K562 (cell line): ENCODE data around the gene DUSP10. TPM values are rescaled to one million over a fixed set of nuclear protein-coding genes. Genes with fewer than 3 reads are reported as not detected.
A peak's percentile ranks its signal among the peaks of the same experiment; 100 is the strongest.

Experiments
- CREB3 ChIP-seq: fragments of 450-650 bp; conservative IDR thresholded peaks from 2 replicates; pipeline ENCODE4 v1.6.1; 2016; ENCODE audit warnings: missing genetic modification characterization, low read depth, mild to moderate bottlenecking, missing compliant biosample characterization, moderate library complexity
- DDX20 ChIP-seq: fragments of 450-650 bp; IDR thresholded peaks from 2 replicates; pipeline ENCODE4 v1.6.1; 2016; ENCODE audit warnings: missing genetic modification characterization, low read depth, mild to moderate bottlenecking, missing compliant biosample characterization, moderate library complexity
- ETS2 ChIP-seq: IDR thresholded peaks from 2 replicates; pipeline ENCODE4 v1.6.1; 2016; ENCODE audit warnings: borderline replicate concordance, missing genetic modification characterization, mild to moderate bottlenecking, moderate library complexity, missing compliant biosample characterization; ENCODE audit not compliant: poor library complexity, severe bottlenecking
- GTF3C2 ChIP-seq: IDR thresholded peaks from 3 replicates; pipeline ENCODE4 v1.6.1; 2011; ENCODE audit warnings: borderline replicate concordance, mild to moderate bottlenecking, moderate library complexity; ENCODE audit not compliant: insufficient read length; ENCODE audit errors: extremely low read depth
- IFI16 ChIP-seq: fragments of 250-450 bp; sonication (Bioruptor Pico); IDR thresholded peaks from 2 replicates; pipeline ENCODE4 v2.1.2; 2022; ENCODE audit warnings: mild to moderate bottlenecking, inconsistent platforms
- RAD51 ChIP-seq: fragments of 450-650 bp; IDR thresholded peaks from 2 replicates; pipeline ENCODE4 v1.7.1; 2016; ENCODE audit warnings: low read depth, mild to moderate bottlenecking, borderline replicate concordance
- RFX1 ChIP-seq: fragments of 450-650 bp; IDR thresholded peaks from 2 replicates; pipeline ENCODE4 v1.6.1; 2016; ENCODE audit warnings: mild to moderate bottlenecking, moderate library complexity
- SAFB2 ChIP-seq: fragments of 200-400 bp; formaldehyde crosslinking; IDR thresholded peaks from 2 replicates; pipeline ENCODE4 v1.6.1; 2018; ENCODE audit warnings: borderline replicate concordance, low read length, low read depth, moderate library complexity; ENCODE audit not compliant: severe bottlenecking
- SMAD4 ChIP-seq: fragments of 250-450 bp; sonication (Bioruptor Pico); conservative IDR thresholded peaks from 2 replicates; pipeline ENCODE4 v1.8.0; 2021; ENCODE audit warnings: inconsistent platforms, mild to moderate bottlenecking, moderate library complexity
- ZNF239 ChIP-seq: fragments of 250-450 bp; sonication (Bioruptor Pico); IDR thresholded peaks from 2 replicates; pipeline ENCODE4 v1.4.0; 2020; ENCODE audit warnings: mild to moderate bottlenecking
- ZNF695 ChIP-seq: fragments of 450-650 bp; formaldehyde crosslinking; IDR thresholded peaks from 2 replicates; pipeline ENCODE4 v1.4.0; 2020; ENCODE audit warnings: mild to moderate bottlenecking, moderate library complexity
- polyA plus RNA-seq, 8 experiments: library from polyadenylated mRNA; depleted of rRNA in 4 of 8; stranded (reverse) in 5 of 8; unstranded in 3 of 8; fragments of >200 nt; fragmentation: Nextera tagmentation in 2 of 8; fragmentation: Illumina TruSeq in 1 of 8; extraction: Ambion mirVana in 2 of 8; extraction: Trizol in 1 of 8; gene quantifications; 2 replicates each; pipeline versions ENCODE4 v1.2.1 to v1.2.3, GENCODE V29; 2011 to 2014; ENCODE audit warnings: inconsistent platforms in 1 of 8, missing spikeins in 1 of 8
- total RNA-seq, 7 experiments: library from RNA; depleted of rRNA in 6 of 7; stranded (reverse); fragments of >200 nt in 6 of 7; fragmentation: Illumina TruSeq in 2 of 7; extraction: Trizol in 2 of 7; gene quantifications; 2 replicates each; pipeline versions ENCODE4 v1.2.1 to v1.2.3, GENCODE V29; 2011 to 2021; ENCODE audit warnings: low replicate concordance in 1 of 7
- TF ChIP-seq, protein P1 (sequence below): fragments of 450-650 bp; IDR thresholded peaks from 2 replicates; pipeline ENCODE4 v1.6.1; 2016
- TF ChIP-seq, protein P2 (sequence below): fragments of 450-650 bp; IDR thresholded peaks from 2 replicates; pipeline ENCODE4 v1.6.1; 2018; ENCODE audit not compliant: partially characterized antibody
- TF ChIP-seq, protein P3 (sequence below): fragments of 250-450 bp; sonication (Bioruptor Pico); IDR thresholded peaks from 2 replicates; pipeline ENCODE4 v1.4.0; 2020; ENCODE audit warnings: mild to moderate bottlenecking

Gene DUSP10
- total and polyA plus RNA-seq, 9 of the 15 experiments (the other 6 are each of a cell fraction or from before 2014, with no cell fraction given), result 1.7 to 8.3 (median 6.1) TPM

DNA sequence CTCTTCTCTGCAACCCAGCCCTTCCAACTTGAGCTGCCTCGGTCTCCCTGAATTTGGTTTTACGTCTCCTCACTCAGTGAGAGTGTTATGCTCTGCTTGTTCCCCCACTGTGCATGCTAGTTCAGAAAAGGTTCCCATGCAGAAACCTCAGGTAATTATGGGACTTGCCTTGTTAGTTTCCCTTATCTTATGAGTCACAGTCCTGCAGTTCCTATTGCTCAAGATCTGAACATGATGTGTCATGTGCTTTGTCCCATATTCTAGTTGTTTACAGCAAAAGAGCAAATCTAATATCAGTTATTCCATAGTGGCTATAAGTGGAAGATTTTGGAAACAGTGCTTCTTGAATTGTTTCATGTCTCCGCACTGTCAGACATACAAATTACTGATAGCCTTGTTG, 74.4 kb downstream of the DUSP10 start (continued):
- peak; percentile 67 for TF ChIP-seq SMAD4 (CRISPR knock-in tag)
- no peak for TF ChIP-seq RAD51
- TF ChIP-seq GTF3C2, result no peak
- TF ChIP-seq ZNF239, result peak; percentile 56
- TF ChIP-seq, protein P1, sequence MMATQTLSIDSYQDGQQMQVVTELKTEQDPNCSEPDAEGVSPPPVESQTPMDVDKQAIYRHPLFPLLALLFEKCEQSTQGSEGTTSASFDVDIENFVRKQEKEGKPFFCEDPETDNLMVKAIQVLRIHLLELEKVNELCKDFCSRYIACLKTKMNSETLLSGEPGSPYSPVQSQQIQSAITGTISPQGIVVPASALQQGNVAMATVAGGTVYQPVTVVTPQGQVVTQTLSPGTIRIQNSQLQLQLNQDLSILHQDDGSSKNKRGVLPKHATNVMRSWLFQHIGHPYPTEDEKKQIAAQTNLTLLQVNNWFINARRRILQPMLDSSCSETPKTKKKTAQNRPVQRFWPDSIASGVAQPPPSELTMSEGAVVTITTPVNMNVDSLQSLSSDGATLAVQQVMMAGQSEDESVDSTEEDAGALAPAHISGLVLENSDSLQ, result no peak
- no peak for TF ChIP-seq ZNF695
- no peak for TF ChIP-seq ETS2
- no peak for TF ChIP-seq SAFB2
- TF ChIP-seq CREB3 (tag), result no peak
- TF ChIP-seq, protein P2, sequence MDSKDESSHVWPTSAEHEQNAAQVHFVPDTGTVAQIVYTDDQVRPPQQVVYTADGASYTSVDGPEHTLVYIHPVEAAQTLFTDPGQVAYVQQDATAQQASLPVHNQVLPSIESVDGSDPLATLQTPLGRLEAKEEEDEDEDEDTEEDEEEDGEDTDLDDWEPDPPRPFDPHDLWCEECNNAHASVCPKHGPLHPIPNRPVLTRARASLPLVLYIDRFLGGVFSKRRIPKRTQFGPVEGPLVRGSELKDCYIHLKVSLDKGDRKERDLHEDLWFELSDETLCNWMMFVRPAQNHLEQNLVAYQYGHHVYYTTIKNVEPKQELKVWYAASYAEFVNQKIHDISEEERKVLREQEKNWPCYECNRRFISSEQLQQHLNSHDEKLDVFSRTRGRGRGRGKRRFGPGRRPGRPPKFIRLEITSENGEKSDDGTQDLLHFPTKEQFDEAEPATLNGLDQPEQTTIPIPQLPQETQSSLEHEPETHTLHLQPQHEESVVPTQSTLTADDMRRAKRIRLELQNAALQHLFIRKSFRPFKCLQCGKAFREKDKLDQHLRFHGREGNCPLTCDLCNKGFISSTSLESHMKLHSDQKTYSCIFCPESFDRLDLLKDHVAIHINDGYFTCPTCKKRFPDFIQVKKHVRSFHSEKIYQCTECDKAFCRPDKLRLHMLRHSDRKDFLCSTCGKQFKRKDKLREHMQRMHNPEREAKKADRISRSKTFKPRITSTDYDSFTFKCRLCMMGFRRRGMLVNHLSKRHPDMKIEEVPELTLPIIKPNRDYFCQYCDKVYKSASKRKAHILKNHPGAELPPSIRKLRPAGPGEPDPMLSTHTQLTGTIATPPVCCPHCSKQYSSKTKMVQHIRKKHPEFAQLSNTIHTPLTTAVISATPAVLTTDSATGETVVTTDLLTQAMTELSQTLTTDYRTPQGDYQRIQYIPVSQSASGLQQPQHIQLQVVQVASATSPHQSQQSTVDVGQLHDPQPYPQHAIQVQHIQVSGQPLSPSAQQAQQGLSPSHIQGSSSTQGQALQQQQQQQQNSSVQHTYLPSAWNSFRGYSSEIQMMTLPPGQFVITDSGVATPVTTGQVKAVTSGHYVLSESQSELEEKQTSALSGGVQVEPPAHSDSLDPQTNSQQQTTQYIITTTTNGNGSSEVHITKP, result peak; percentile 44
- no peak for TF ChIP-seq IFI16 (CRISPR knock-in tag)
- TF ChIP-seq RFX1, result no peak
- no peak for TF ChIP-seq DDX20 (tag)
- TF ChIP-seq, protein P3, sequence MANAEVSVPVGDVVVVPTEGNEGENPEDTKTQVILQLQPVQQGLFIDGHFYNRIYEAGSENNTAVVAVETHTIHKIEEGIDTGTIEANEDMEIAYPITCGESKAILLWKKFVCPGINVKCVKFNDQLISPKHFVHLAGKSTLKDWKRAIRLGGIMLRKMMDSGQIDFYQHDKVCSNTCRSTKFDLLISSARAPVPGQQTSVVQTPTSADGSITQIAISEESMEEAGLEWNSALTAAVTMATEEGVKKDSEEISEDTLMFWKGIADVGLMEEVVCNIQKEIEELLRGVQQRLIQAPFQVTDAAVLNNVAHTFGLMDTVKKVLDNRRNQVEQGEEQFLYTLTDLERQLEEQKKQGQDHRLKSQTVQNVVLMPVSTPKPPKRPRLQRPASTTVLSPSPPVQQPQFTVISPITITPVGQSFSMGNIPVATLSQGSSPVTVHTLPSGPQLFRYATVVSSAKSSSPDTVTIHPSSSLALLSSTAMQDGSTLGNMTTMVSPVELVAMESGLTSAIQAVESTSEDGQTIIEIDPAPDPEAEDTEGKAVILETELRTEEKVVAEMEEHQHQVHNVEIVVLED (CRISPR knock-in tag), result no peak
